Head of caudate nucleus (tissue), 42 donors: ENCODE data around the gene GNAT3.

Experiments
- DNase-seq, 42 donors: peaks; one replicate each; pipeline versions ENCODE4 v3.0.0 to v3.0.0-alpha.2; 2020 to 2021; ENCODE audit warnings: mixed read lengths in 7 of 42
- intact Hi-C: fragments of 100-400 bp; cut with DNase I; formaldehyde crosslinking; loops from one replicate; pipeline ENCODE4 v1.15.0; 2022

GNAT3 gene

DNA sequence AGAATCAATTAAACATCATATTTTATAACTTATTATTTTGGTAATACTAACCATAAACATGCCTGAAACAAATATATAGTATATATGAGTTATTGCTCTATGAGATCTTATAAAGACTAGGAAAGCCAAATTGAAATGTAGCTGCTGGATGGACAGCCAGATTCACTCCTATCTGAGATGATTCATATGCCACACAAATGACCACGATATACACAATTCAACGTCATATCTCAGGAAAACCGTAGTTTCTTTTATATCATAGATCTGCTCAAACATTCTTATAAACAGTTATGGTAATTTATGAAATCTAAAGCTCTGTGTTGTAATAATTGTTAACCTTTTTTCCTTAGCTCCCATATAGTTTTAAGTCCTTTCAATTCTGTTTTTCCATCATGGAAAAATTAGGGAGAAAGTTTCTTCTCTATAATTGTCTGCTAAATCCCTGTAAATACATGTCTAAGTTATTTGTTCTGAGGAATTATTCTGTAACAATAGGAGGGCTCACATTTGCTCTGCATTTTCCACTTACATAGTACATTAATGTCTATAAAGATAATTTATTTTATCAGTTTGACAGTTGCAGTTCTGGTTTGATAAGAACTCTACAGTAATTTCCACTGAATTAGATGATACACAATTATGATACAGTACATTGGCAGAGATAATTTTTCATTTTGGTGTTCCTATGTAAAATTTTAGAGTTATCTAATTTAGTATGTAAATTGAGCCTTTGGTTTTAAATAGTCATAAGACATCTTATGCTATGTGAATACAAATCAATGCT is 42.7 kb downstream of the GNAT3 start:
- intact Hi-C loops: no loop called here

DNA sequence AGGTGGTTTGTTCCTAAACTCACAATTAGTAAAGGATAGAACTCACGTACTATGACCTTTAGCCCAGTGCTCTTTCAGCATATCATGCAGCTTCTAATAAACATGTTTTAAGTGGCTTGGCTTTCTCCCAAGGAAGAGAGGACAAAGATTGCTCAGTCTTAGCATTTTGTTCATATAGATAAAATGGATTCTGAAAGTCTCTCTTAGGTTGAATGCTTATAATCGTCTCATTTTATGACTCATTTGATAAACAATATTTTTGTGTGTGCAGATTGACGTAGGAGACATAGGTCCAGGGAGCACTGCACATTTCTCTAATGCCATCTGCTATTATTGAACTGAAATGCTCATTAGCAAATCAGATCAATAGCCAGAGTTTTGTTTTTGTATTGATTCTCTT is 44.8 kb downstream of the GNAT3 start:
- intact Hi-C loops: no loop called here
- no peak for DNase-seq

More for the DNA sequence above, 42.7 kb downstream of the GNAT3 start:
- DNase-seq: no peak

DNA sequence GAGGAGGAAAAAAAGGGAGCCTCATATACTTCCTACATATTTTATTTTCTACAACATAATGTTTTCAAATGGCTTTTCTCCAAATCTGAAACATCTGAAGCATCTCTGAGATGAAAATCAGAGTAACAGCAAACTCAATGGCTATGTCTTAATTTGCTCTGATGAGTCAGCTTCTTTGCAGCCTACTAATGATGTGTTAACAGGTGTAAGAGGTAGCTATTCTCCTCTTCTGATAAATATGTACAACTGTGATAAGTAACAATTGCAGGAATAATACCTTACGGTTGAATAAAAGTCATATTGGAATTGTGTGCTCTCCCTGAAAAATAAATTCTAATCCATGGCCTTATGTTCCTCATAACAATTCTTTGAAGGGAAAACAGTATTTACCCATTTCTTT is 45.2 kb downstream of the GNAT3 start:
- intact Hi-C loops: no loop called here
- no peak for DNase-seq

DNA sequence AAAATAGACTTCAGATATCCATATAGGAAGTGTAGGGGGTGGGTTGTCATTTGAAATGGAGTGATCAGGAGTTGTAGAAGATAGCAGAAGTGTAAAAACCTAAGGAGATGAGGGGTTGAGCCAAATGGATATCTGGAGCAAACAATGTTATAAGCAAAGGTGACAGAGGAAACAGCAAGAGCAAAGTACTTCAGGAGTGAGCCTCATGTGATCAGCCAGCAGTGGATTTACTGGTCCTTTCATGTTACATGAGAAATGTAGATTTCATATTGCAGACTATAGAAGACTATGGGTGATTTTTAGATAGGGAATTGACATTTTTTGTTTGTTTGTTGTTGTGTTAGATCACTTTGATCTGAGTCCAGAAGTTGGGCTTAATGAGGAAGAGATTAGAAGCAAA is 47.7 kb downstream of the GNAT3 start:
- DNase-seq: no peak
- intact Hi-C loops: no loop called here

DNA sequence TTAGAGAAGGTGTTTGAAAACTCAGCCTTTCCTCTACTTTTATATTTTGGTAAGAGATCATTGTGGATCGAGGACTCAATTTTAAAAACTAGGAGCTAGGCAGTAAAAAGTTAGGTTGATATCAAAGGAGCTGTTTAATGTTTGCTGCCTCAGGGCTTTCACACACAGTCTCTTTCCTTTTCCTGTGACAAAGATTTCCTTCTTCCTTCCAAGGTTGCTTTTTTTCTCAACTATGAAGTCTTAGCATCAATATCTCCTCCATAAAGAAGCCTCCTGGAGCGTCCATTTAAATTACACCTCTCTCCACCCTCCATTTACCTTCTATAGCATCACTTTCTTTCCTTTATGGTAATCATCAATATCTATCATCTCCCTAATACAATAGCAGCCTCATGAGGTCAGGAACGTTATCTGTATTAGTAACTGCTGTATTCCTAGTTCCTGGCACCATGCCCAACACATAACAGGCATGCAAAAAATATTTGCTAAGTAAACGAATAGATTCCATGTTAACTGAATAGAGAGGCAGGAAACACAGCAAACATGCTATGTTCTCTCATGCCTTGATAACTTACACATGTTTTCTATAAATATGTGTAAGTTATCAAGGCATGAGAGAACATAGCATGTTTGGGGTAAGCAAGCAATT is 48.5 kb downstream of the GNAT3 start:
- DNase-seq: no peak
- intact Hi-C loops: no loop called here

DNA sequence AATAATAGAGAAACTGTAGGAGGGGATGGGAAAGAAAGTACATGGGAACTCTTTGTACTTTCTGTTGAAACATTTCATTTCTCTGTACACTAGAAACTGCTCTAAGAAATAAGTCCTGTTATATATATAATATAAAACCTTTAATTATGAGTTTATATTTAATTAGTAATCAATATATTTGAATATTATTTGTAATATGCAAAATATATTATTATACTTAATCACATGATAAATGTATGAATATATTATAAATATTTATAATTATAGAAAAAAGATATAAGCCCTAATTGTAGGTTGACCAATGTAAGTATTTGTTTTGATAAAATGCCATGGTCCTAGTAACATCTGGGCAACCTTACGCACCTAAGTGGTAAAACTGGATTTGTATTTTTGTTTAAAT is 51.0 kb downstream of the GNAT3 start:
- no peak for DNase-seq
- intact Hi-C loops: no loop called here

DNA sequence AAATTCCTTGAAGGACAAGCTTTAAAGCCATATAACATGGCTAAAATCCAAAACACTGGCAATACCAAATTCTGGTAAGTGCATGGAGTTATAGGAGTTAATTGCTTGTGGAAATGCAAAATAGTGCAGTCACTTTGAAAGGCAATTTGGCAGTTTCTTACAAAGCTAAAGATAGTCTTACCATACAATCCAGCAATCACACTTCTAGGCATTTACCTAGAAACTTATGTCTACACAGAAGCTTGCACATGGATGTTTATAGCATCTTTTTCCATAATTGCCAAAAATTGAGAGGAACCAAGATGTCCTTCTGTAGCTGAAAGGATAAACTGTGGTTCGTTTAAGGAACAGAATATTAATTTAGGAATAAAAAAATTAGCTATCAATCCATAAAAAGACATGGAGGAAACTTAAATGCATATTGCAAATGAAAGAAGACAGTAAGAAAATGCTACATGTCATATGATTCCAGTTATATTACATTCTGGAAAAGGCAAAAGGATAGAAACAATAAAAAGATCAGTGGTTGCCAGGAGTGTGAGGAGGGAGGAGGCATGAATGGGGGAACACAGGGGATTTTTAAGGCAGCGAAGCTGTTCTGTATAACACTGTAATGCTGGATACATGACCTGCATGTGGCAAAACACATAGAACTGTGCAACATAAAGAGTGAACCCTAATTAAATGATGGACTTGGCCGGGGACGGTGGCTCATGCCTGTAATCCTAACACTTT is 51.9 kb downstream of the GNAT3 start:
- intact Hi-C loops: loop anchor here (10.0 kb wide), 1 partner anchor 395 kb away; no protein-coding TSS in a partner anchor
- DNase-seq: no peak

DNA sequence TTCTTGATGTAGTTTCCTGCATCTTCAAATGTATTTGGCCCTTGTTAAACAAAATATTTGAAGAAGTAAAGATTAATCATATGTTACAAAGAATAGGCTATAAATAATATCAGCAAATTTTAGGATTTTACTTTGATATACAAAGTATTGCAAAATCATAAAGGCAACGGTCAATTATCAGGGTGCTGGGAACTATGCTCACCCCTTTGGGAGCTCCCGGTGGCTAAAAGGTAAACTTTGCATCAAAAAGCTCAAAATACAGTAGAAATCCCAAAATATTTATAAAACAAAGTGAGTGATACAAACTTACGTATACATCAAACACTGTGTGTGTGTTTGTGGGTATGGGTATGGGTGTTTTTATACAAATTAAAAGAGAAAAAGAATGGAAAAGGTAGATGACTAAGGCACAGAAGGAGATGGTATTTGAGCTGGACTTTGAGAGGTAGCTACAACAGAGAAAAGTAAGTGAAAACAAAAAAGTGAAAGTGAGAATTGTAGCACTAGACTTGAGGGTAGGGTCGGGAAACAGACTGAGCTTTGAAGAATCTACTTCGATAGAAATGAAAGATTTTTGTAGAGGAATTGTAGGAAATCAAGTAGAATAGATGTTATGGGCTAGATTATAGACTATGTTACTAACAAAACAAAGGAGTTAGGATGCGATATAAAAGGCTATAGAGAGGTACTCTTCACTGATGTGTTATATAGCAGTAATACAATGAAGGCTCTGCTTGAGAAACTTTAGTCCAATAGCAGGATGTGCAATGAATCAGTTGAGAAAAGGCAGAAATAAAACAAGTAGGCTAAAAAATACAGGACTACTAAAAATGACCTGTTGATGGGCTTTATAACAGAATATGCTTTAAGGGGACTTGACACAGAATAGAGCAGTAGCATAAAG is 52.8 kb downstream of the GNAT3 start:
- DNase-seq: no peak
- intact Hi-C loops: loop anchor here (10.0 kb wide), 1 partner anchor 394 kb away; no protein-coding TSS in a partner anchor

DNA sequence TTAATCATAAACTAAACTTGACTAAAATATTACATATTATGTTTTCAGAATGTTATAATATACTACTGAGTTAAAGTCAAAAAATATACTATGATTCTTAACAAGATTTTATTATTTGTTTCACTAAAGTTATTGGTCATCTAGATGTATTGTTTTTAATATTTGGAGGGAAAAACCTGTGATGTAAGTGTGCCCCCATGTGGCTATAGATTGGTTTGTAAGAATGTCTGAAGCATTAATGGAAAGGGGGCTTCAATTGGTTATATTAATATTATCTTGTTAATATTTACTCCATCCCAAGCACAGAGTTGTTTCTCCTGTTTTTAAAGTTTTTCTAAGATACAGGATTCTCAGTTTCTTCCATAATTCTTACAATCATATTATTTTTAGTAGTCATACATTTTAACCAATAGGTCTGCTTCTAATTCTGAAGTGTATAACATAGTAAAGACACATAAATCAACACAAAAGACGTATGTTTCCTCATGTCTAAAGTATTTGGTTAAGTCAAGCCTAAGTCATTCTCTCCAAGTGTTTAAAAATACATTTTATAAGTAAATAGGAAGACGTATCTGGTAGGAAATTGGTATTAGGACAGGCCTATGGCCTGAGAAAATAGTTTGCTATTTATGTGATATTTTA is 58.0 kb downstream of the GNAT3 start:
- intact Hi-C loops: loop anchor here (10.0 kb wide), 1 partner anchor 389 kb away; no protein-coding TSS in a partner anchor
- peak in 7 of 42 donors; percentile 10 to 47 (median 22) for DNase-seq

DNA sequence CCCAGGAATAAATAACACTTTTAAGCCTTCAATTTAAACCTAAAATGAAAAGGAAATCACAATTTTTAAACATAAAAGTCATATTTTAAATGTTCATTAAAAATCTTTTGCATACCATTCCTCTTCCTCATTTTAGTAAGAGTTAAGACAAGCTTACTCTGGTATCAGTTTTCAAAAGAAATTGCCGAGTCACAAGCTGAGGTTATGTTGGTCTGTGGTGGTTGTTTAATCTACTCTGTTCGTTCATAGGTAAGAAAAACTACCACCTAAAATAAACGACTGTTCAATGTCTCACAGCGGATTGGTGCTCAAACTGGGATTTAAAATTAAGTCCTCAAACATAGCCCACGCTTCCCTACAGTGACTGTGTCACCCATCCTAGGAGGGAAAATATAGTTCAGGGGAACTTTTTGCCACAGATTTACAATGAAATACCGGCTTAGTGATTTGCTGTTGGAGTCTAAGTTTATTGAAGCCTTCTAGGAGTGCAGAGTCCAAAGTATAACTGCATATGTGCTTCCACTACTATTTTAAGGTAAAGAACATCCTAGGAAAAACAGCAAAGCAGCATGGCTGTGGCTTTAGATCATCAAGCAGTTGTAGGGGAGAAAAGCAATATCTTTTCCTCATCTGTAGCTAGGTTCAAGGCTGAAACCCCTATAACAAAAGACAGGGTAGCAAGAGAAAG is 61.1 kb downstream of the GNAT3 start:
- intact Hi-C loops: loop anchor here (10.0 kb wide), 1 partner anchor 386 kb away; no protein-coding TSS in a partner anchor

DNA sequence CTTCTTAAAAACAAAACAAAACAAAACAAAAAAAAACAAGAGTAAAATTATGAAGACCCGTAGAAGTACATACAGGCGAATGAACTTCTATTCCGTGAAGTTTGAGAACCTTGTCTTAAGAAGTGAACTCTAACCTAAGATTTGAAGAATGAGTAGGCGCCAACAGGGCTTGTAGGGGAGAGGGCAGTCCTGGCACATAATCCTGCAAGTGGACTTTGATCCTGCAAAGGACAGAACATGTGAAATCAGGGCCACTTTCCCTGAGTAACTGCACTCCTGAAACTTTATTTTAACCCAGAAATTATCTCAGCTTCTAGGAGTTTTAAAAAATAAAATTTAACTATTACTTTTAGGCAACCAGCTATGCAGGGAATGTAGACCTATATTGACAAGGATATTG is 62.0 kb downstream of the GNAT3 start:
- DNase-seq: no peak
- intact Hi-C loops: loop anchor here (10.0 kb wide), 1 partner anchor 385 kb away; no protein-coding TSS in a partner anchor

More for the DNA sequence above, 61.1 kb downstream of the GNAT3 start:
- no peak for DNase-seq

DNA sequence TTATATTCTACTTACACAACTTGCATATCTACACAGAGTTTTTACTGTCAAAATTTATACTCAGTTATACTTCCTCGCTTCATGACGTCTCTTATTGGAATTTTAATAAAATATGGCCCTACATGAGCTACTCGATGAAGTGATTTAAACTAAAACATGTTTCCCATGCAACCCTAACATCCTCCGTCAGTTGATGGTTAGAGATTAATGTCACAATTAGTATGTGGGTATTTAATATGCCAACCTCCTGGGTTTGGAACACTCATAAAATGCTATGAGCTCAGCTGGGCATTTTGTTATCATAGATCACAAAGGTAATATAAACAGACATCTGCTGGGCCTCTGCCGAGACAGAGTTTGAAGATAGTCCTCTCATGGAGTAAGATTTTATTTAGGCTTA is 66.5 kb downstream of the GNAT3 start:
- DNase-seq: no peak
- intact Hi-C loops: no loop called here

DNA sequence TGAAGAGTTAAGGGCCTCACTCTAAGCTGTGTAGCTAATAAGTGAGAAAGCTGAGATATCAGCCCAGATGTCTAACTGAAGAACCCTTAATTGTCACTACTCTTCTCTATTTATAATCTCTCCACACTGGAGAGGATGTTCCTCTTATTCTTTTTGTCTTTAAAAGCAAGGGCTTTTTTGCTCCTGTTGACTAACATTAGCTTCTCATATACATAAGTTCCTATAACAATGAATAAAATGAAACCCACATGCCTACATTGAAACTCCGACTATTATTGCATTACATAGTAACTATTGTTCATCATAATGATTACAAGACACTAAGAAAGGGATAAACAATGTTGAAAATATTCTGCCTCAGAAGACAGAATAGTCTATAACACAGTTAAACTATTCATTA is 67.1 kb downstream of the GNAT3 start:
- DNase-seq: no peak
- intact Hi-C loops: no loop called here

DNA sequence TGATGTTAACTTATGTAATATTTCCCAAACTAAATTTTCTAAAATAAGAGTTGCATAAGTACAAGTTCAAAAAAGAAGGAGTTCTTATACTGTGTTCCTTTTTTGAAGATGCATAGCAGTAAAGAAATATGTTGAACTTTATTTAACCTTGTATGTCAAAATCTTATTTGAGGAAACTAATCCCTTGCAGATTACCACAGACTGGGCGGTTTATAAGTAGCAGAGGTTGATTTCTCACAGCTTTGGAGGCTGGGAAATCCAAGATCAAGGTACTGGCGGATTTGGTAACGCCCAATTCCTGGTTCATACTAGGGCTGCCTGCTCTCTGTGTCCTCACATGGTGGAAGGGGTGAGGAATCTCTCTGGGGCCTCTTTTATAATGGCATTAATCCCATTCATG is 68.5 kb downstream of the GNAT3 start:
- DNase-seq: no peak
- intact Hi-C loops: no loop called here

DNA sequence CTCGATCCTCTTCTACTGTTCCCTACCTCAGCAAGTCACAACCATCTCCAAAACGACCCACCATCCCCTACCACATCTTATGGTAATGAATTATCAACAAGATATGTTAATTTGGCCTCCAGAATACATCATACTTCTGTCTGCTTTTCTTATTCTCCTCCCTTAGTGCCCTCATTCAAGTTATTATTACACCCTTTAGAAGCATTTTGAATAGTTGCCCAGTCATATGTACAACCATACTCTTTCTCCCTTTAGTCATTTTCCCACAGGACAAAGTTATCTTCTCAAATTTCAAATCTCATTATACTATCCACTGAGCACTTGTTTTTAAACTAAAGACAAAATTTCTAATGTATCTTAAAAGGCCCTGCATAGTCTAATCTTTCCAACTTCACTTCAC is 71.0 kb downstream of the GNAT3 start:
- no peak for DNase-seq
- intact Hi-C loops: no loop called here

DNA sequence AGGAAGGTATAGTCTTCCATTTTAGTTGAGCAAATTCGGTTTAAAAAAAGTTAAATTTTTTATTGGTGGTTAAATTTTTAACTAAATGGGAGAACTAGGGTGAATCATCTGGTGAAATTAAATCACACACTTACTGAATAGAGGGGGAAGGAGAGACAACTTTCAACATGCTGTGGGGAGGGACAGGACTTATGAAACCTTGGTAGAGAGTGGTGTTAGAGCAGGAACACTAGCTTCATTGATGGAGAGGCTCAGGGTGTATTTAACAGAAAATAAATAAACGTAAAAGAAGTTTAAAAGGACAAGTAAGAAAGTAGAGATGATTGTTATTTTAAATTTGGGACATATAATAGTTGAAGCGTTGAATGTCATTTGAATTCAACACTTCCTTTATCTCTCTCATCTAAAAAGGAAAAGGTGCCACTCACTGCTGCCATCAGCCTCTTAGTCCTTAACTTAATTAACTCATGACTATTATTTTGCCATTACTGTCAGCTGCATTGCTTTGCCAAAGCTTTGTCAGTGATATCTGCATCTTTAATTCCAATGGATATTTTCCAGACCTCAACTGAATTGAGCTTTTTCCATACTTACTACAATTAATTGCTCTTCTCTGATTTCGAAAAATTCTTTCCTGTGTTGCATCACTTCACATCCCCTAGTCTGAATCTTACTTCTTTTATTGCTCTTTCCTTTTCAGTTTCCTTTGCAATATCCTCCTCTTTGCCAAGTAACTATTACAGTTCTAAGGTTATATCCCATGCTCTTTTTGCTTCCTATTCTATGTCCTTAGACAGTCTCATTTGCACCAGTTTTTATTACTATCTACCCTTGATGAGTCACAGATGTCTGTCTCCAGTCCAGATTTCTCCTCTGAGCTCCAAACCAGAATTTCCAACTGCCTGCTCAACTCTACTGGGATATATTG is 71.7 kb downstream of the GNAT3 start:
- intact Hi-C loops: no loop called here
- DNase-seq: no peak

DNA sequence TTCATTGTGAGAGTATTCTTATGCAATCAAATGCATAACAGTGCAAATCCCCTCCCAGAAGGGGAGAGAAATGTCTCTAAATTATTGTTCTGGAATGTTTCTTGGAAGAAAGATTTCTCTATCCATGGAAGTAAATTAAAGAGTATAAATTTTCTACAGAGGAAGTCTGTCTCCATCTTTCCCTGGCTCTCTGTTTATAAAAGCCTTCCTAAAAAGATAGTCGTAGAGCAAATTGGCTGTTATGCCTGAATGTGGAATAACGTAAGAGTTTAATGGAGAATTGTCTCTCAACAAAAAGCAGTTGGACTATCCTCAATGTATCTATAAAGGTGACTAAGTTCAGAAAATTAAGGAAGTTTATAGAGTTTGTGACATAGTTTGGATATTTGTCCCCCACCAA is 76.3 kb downstream of the GNAT3 start:
- intact Hi-C loops: no loop called here
- no peak for DNase-seq
